Measurements from ENCODE around the gene ATE1.

The ATE1 gene

GRCh38 chr10:121848082-121848481, 79.7 kb downstream of the ATE1 start:
- ChIA-PET POLR2A (no interaction called here), CTCF (no interaction called here)
- TF ChIP-seq HDGF (IDR thresholded peaks at IDR 0.05; ENCODE audit: borderline replicate concordance): no peak
- no peak for TF ChIP-seq TARDBP (IDR thresholded peaks at IDR 0.05)
- TF ChIP-seq ELF4 (IDR thresholded peaks at IDR 0.05): no peak
- no peak for TF ChIP-seq NFRKB (IDR thresholded peaks at IDR 0.05)
- TF ChIP-seq ZNF384 (IDR thresholded peaks at IDR 0.05): no peak
- no peak for TF ChIP-seq FOXK2 (IDR thresholded peaks at IDR 0.05)
- TF ChIP-seq L3MBTL2 (conservative IDR thresholded peaks at IDR 0.05): no peak
- no peak for TF ChIP-seq BHLHE40 (IDR thresholded peaks at IDR 0.05; ENCODE audit: borderline replicate concordance)
- TF ChIP-seq FOXA1 (IDR thresholded peaks at IDR 0.05): no peak
- no peak for TF ChIP-seq PKNOX1 (IDR thresholded peaks at IDR 0.05)
- no peak for TF ChIP-seq ARNT (IDR thresholded peaks at IDR 0.05)
- TF ChIP-seq FOXM1 (IDR thresholded peaks at IDR 0.05; ENCODE audit: borderline replicate concordance): no peak
- TF ChIP-seq CTBP1 (IDR thresholded peaks at IDR 0.05; ENCODE audit: borderline replicate concordance): no peak
- no peak for TF ChIP-seq SP1 (IDR thresholded peaks at IDR 0.05)
- no peak for TF ChIP-seq LEF1 (IDR thresholded peaks at IDR 0.05; ENCODE audit: borderline replicate concordance)
- no peak for TF ChIP-seq SUZ12 (IDR thresholded peaks at IDR 0.05)
- DNase-seq (ENCODE audit: extremely low spot score): no peak

DNA sequence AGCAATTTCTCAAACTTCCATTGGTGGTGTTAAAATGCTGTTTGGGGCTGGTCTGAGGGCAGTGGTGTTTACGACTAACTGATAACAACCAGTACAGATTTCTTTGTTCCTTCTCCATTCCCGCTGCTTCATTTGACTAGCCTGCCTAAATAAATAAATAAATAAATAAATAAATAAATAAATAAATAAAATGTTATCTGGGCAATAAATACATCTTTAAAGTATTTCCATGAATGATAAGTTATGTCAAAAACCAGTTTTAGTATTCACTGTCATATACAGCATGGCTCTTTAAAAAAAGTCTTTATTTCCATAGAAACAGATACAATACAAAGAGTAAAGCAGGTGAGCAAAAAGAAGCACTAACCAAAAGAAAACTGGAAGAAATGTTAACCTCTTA, 81.3 kb downstream of the ATE1 start:
- no peak for DNase-seq (ENCODE audit: extremely low spot score)
- CTCF ChIA-PET: no interaction called here
- POLR2A ChIA-PET: no interaction called here
- TF ChIP-seq ELF4 (IDR thresholded peaks at IDR 0.05) (no peak), FOXM1 (IDR thresholded peaks at IDR 0.05; ENCODE audit: borderline replicate concordance) (no peak), ZNF384 (IDR thresholded peaks at IDR 0.05) (no peak), SP1 (IDR thresholded peaks at IDR 0.05) (no peak), LEF1 (IDR thresholded peaks at IDR 0.05; ENCODE audit: borderline replicate concordance) (no peak), ARNT (IDR thresholded peaks at IDR 0.05) (no peak), HDGF (IDR thresholded peaks at IDR 0.05; ENCODE audit: borderline replicate concordance) (no peak), NFRKB (IDR thresholded peaks at IDR 0.05) (no peak), L3MBTL2 (conservative IDR thresholded peaks at IDR 0.05) (no peak), FOXK2 (IDR thresholded peaks at IDR 0.05) (no peak), SUZ12 (IDR thresholded peaks at IDR 0.05) (no peak), PKNOX1 (IDR thresholded peaks at IDR 0.05) (no peak), BHLHE40 (IDR thresholded peaks at IDR 0.05; ENCODE audit: borderline replicate concordance) (no peak), TARDBP (IDR thresholded peaks at IDR 0.05) (no peak), CTBP1 (IDR thresholded peaks at IDR 0.05; ENCODE audit: borderline replicate concordance) (no peak), FOXA1 (IDR thresholded peaks at IDR 0.05) (no peak)

- POLR2A ChIA-PET: no interaction called here
- CTCF ChIA-PET: no interaction called here
- DNase-seq (ENCODE audit: extremely low spot score): no peak
- TF ChIP-seq HDGF (IDR thresholded peaks at IDR 0.05; ENCODE audit: borderline replicate concordance) (no peak), PKNOX1 (IDR thresholded peaks at IDR 0.05) (no peak), BHLHE40 (IDR thresholded peaks at IDR 0.05; ENCODE audit: borderline replicate concordance) (no peak)
Measured at GRCh38 chr10:121845044-121845784, 82.6 kb downstream of the ATE1 start.

DNA sequence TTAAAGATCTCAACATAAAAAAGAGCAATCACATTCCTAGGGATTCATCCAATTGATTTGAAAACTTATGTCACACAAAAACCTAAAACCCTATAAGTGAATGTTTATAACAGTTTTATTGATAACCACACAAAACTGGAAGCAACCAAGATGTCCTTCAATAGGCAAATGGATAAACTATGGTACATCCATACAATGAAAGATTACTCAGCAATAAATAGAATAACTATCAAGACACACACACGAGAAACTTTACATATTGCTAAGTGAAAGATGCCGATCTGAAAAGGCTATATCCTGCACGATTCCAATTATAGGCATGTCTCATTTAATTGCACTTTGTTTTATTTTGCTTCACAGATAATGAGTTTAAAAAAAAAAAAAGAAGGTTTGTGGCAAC, 83.3 kb downstream of the ATE1 start:
- TF ChIP-seq CTBP1 (IDR thresholded peaks at IDR 0.05; ENCODE audit: borderline replicate concordance): no peak
- no peak for TF ChIP-seq PKNOX1 (IDR thresholded peaks at IDR 0.05)
- no peak for TF ChIP-seq FOXM1 (IDR thresholded peaks at IDR 0.05; ENCODE audit: borderline replicate concordance)
- no peak for TF ChIP-seq TARDBP (IDR thresholded peaks at IDR 0.05)
- TF ChIP-seq L3MBTL2 (conservative IDR thresholded peaks at IDR 0.05): no peak
- no peak for TF ChIP-seq ZNF384 (IDR thresholded peaks at IDR 0.05)
- no peak for TF ChIP-seq FOXK2 (IDR thresholded peaks at IDR 0.05)
- no peak for TF ChIP-seq SUZ12 (IDR thresholded peaks at IDR 0.05)
- no peak for TF ChIP-seq FOXA1 (IDR thresholded peaks at IDR 0.05)
- no peak for TF ChIP-seq HDGF (IDR thresholded peaks at IDR 0.05; ENCODE audit: borderline replicate concordance)
- no peak for TF ChIP-seq LEF1 (IDR thresholded peaks at IDR 0.05; ENCODE audit: borderline replicate concordance)
- TF ChIP-seq BHLHE40 (IDR thresholded peaks at IDR 0.05; ENCODE audit: borderline replicate concordance): no peak
- TF ChIP-seq ARNT (IDR thresholded peaks at IDR 0.05): no peak
- CTCF ChIA-PET: no interaction called here
- DNase-seq (ENCODE audit: extremely low spot score): no peak
- POLR2A ChIA-PET: no interaction called here

DNA sequence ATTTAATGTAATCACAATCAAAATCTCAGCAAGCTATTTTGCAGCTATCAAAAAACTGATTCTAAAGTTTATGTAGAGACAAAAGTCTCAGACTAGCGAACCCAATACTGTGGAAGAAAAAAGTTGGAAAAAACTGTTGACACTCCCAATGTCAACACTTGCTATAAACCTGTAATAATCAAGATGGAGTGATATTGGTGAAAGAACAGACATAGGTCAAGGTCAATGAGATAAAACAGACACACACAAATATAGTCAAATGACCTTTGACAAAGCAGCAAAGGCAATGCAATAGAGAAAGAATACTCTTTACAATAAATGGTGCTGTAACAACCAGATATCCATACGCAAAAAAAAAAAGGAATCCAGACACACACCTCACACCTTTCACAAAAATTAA, 84.5 kb downstream of the ATE1 start:
- CTCF ChIA-PET: no interaction called here

More for the DNA sequence above, 84.5 kb downstream of the ATE1 start:
- TF ChIP-seq PKNOX1 (IDR thresholded peaks at IDR 0.05) (no peak), ARNT (IDR thresholded peaks at IDR 0.05) (no peak), BHLHE40 (IDR thresholded peaks at IDR 0.05; ENCODE audit: borderline replicate concordance) (no peak), NFRKB (IDR thresholded peaks at IDR 0.05) (no peak), L3MBTL2 (conservative IDR thresholded peaks at IDR 0.05) (no peak), FOXA1 (IDR thresholded peaks at IDR 0.05) (no peak), FOXM1 (IDR thresholded peaks at IDR 0.05; ENCODE audit: borderline replicate concordance) (no peak), FOXK2 (IDR thresholded peaks at IDR 0.05) (no peak)
- POLR2A ChIA-PET: no interaction called here
- no peak for DNase-seq (ENCODE audit: extremely low spot score)

All from HEK293T (cell line).